ENCODE results near the gene SLC12A3.
"Not testable (repeated sequence)": the region's sequence is repeated elsewhere in the genome, so short reads cannot be mapped to it uniquely, and the experiment has no call there.

The SLC12A3 gene

DNA sequence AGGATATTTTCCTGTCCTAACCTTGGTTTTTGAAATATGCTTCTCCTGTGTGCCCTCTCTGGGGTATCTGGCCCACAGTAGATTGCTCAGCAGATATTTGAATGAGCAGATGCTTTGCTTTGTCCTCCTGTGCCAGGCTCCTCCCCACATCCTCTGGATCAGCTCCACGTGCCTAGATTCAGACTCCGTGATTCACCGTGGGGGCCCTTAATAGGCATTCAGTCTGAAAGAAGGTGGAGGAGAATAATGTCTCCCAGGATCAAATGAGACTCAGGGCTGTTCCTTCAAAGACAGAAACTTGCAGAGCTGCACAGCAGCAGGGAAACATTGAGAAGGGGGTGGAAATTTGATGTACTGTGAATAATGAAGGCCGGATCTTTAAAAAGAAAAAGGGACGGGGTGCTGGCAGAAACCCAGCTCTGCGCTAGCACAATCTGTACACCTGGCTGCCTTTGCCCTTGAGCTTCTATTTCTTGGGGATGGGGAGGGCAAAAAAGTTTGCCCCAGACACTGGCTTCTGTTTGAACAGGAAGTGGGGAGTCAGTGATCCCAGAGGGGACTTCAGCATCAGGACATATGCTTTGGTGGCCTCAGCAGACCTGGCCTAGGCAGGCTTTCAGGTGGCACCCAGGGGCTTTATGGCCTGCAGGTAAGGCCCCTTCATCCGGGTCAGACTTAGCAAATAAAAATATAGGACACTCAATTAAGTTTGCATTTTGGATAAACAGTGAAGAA is 15.9 kb upstream of the SLC12A3 start:
- DNase-seq (ENCODE audit: low read depth), result no peak

DNA sequence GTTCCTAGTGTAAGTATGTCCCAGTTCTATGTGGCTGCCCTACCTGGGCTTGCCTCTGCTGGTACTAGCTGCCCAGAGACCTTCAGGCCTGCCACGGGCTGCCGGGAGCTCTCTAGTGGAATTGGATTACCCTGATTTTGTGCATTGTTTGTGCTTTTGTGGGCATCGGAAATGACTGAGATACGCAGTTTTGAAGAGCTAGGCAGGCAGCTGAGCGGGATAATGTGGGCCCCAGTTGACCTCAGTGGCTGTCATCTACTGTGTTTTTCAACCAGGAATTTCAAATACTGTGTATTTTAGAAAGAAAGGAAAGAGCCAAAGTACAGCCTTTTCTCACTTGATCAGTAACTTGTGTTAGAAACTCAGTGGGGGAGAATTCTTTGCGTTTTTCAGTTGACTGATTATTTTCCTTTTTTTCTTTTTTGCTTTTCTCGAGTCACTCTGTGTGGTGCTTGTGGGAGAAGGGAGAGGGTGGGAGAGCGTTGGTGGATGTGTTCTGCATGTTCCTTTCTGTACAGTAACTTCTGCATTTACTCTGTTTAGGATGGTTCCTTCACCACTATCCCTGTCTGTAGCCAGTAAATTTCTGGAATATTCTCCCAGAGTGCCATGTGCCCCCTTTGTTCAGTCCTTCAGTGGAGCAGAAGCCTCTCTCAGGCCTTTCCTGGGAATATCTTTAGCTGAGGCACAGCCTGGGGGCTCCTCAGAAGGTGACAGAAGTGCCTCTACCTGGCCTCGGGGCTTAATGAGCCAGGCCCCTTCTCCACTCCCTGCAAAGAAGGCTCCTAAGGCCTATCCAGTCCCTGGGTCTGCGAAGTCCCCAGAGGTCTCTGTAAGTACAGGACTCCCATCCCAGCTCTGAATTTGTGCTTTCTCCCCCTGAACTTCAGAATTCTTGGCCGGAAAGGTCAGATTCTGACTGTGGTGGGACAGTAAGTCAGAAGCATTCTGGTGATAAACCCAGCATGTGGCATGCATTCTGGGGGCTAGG is 15.0 kb upstream of the SLC12A3 start:
- DNase-seq (ENCODE audit: low read depth), result no peak

GRCh38 chr16:56851671-56852400 is 13.2 kb upstream of the SLC12A3 start:
- no peak for DNase-seq (ENCODE audit: low read depth)

- no peak for DNase-seq (ENCODE audit: low read depth)
These were observed 12.6 kb upstream of the SLC12A3 start for GRCh38 chr16:56852401-56852730.

DNA sequence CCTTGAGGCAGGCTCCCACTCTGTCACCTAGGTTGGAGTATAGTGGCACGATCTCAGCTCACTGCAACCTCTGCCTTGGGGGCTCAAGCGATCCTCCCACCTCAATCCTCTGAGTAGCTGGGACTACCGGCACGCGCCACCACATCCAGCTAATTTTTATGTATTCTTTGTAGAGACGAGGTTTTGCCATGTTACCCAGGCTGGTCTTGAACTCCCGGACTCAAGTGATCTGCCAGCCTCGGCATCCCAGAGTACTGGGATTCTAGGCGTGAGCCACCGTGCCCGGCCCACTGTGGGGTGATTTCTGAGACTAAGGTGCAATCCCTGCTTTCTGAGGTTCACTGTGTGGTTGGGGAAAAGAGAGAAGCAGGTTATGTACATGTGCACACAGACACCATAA is 12.0 kb upstream of the SLC12A3 start:
- no peak for DNase-seq (ENCODE audit: low read depth)

- DNase-seq (ENCODE audit: low read depth), result no peak
These were observed 9.8 kb upstream of the SLC12A3 start for GRCh38 chr16:56855201-56855600.

DNA sequence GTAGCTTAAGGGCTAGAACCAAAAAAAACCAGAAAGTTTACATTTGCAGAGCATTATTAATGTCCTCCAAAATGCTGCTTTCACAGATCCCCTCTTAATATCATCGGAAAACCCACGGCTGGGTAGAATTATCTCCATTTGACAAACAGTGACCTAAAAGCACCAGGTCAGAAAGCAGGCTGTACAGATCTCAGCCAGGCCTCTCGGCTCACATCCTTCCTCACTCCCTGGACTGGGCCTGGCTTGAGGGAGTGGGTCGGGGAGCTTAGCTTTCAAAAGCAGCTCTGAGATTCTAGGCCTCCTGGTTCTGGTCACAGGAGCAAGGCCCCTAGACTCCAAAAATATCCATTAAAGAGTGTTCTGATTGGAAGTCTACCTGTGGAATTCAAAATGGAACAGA is 9.1 kb upstream of the SLC12A3 start:
- no peak for DNase-seq (ENCODE audit: low read depth)

GRCh38 chr16:56856876-56857447 is 8.0 kb upstream of the SLC12A3 start:
- DNase-seq (ENCODE audit: low read depth), result no peak

DNA sequence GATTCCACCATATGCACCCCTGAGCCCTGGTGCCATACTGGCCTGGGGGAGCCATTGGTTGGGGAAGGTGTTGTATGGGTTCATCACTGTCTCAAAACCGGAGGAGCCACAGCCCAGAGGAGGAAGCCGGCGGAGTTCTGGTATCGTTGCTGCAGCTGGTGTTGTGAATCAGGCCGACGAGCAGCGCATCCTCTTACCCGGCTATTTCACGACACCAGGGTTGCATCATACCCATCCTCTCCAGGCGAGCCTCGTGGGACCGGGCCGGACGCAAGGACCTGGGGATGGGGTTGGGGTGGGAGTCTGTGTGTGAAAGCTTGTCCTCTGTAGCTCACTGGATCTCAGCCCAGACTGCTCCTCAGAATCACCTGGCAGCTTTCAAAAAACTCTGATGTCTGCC is 6.6 kb upstream of the SLC12A3 start:
- DNase-seq (ENCODE audit: low read depth), result no peak

- DNase-seq (ENCODE audit: low read depth), result no peak
These were observed 5.4 kb upstream of the SLC12A3 start for GRCh38 chr16:56859636-56860035.

DNA sequence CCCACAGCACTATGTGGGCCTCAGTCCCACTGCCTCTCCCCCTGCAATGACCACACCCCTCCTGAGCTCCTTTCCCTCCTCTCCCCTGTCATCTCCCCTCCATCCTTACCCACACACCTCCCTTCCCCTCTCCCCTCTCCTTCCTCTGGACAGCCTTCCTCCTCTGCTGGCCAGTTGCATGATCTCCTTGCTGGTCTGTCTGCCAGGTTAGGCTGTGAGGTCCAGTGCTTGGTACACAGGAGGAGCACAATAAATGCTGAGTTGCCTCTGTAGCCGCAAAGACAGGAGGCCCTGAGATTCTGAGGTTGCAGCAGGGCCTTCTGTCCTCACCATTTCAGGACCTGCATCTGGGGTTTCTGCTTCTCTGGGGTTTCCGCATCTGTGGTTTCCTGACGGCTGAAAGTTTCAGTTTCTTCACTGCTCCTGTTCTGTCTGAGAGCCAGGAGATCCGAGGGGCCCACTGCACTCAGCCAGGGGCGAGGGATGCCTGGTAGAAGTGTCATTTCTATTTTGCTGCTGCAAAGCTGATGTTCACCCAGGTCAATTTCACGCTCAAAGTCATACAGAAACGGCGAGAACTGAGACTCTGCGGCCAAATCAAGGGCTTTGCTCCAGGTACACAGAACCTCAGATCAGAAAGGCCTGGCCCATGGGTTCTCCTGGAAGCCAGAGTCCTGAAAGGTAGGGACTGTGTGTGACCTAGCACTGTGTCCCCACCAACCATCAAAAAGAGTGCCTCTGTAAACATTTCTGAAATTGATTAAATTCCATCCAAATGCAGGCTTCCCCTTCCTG is 4.6 kb upstream of the SLC12A3 start:
- DNase-seq (ENCODE audit: low read depth), result no peak

GRCh38 chr16:56861092-56861610 is 3.9 kb upstream of the SLC12A3 start:
- DNase-seq (ENCODE audit: low read depth), result no peak

- no peak for DNase-seq (ENCODE audit: low read depth)
These were observed 3.3 kb upstream of the SLC12A3 start for GRCh38 chr16:56861756-56862155.

GRCh38 chr16:56862776-56863175 is 2.2 kb upstream of the SLC12A3 start:
- DNase-seq (ENCODE audit: low read depth), result no peak

GRCh38 chr16:56865394-56866062 is 521 bp downstream of the SLC12A3 start:
- DNase-seq (ENCODE audit: low read depth), result no peak

DNA sequence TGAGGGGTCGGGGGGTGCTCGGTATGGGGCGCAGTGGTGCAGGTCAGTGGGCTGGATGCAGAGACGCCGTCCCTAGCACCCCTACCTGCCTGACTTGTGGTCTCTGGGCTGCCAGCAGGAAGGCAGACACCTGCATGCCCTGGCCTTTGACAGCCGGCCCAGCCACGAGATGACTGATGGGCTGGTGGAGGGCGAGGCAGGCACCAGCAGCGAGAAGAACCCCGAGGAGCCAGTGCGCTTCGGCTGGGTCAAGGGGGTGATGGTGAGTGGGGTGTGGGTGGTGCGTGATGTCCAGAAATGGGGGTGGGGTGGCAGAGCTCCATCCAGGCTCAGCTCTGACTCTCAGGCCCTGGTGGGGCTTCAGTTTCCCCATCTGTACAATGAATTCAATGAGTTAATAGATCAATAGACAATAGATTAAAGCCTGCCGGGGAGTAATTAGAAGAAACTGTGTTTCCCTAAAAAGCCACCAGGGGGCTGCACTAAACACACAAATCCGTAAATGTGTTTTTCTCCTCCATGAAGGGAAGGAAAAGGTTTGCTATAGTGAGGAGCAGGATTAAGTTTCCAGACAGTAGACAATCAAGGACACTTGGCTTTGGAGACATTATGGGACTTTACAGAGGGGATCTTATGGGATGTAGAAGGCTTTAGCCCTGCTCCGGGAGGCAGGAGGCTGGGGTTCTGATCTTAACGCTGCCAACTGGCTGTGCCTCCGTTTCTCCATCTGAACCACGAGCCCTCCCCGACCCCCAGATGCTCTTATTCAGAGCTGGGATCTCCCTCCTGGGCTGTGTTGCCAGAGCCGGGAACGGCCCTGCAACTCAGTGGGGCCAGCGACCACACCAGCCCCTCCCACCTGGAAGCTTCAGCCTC is 2.2 kb downstream of the SLC12A3 start:
- no peak for DNase-seq (ENCODE audit: low read depth)

DNA sequence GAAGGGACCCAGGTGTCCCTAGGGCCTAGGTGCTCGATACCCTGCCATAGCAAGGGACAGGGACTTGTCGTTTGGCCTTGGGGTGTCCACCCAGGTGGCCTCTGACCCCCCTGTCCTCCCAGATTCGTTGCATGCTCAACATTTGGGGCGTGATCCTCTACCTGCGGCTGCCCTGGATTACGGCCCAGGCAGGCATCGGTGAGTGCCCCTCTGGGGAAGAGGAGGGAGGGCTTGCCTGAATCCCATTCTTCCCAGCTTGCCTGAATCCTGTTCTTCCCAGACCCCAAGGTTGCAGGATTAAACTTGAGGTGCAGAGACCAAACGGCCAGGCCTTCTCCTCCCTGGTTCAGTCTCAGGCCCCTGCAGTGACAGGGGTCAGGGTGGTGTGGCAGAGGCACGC is 3.2 kb downstream of the SLC12A3 start:
- DNase-seq (ENCODE audit: low read depth), result no peak

GRCh38 chr16:56868766-56869165 is 3.8 kb downstream of the SLC12A3 start:
- not testable (repeated sequence) for DNase-seq (ENCODE audit: low read depth)

DNA sequence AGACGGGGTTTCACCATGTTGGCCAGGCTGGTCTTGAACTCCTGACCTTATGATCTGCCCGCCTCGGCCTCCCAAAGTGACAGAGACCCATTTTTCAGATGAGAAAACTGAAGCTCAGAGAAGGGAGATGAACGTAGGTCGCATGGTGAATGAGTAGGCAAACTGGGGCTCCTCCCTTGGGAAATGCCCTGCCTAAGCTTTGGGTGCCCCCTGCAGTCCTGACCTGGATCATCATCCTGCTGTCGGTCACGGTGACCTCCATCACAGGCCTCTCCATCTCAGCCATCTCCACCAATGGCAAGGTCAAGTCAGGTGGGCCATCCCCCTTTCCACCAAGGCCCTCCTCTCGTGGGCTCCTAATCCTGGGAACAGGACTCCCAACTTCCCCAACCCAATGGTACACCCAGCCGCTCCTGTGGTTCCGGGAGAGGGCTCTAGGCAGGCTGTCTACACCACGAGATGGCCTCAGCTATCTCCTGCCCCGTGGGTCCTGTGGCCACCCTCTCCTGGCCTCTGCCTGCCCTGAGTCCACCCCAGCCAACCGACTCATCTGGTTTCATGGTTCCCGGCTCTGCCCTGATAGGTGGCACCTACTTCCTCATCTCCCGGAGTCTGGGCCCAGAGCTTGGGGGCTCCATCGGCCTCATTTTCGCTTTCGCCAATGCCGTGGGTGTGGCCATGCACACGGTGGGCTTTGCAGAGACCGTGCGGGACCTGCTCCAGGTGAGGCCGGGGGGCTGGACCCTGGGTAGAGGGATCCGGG is 4.7 kb downstream of the SLC12A3 start:
- DNase-seq (ENCODE audit: low read depth), result no peak
